HG02981 (cell line): ENCODE measurements around the gene DIAPH1.

Experiments used
- ATAC-seq: cut with Tn5 transposase; IDR thresholded peaks from one replicate; pipeline ENCODE4 v1.9.1; 2021; ENCODE audit warnings: mild to moderate bottlenecking, moderate library complexity; ENCODE audit not compliant: unreplicated experiment

Gene DIAPH1

GRCh38 chr5:141485321-141486055 is 133.3 kb downstream of the DIAPH1 start:
- no peak for ATAC-seq

GRCh38 chr5:141484641-141485311 is 134.0 kb downstream of the DIAPH1 start, which contains the start of gene PCDHGC4:
PCDHGC4 (plus strand) TSS chr5:141485030; CDS start chr5:141485174, 144 bp downstream.
- ATAC-seq = no peak

GRCh38 chr5:141484310-141484640 is 134.5 kb downstream of the DIAPH1 start:
- ATAC-seq = no peak

DNA sequence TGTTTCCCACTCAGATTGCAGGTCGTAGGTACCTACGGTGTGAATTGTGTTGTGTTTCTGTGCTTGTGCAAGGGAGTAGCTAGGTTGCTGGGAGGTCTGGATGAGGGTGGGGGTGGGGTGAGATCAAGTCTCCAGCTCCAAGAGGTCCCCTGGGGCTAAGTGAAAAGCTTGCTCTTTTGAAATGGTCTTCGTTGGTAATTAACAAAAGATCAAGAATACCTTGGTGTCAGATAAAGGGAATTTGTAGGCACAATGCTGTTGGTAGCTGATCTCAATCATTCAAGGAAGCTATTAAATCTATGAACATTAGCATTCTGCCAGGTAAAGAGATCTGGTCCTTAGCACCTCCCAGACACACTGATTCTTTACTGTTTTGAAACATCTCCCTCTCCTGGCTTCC is 134.9 kb downstream of the DIAPH1 start:
- no peak for ATAC-seq

DNA sequence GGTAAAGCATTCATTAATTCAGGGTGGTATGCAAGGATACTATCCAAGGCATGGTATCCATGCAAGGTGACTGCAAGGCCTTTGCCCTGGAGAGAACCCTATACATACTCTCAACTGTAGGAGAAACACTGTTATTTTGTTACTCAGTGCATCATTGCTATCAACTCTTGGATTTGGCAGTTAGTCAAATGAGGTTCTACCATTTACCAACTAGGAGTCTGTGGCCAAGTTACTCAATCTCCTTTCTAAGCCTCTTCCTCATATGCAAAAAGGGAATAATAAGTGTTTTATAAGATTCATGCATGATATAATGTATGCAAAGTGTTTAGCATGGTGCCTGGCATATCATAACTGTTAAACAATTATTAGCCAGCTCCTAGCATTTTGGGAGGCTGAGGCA is 139.0 kb downstream of the DIAPH1 start:
- ATAC-seq = no peak

DNA sequence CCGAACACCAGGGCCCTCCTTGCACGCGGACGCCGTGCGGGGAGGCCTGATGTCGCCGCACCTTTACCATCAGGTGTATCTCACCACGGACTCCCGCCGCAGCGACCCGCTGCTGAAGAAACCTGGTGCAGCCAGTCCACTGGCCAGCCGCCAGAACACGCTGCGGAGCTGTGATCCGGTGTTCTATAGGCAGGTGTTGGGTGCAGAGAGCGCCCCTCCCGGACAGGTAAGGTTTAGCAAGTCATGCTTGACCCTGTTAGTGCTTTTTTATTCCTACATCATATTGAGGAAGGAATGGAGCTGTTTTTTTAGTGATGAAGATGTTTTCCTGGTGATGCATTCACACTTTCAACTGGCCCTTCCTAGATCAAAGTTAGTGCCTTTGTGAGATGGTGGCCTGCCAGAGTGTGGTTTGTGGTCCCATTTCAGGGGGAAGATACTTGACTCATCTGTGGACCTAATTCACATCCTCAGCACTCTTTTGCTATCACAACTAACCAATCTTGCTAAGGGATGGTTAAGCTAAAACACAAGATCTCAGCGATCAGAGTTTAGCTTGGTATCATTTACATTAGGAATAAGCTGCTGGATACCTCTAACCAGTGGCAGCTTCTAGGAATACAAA is 140.4 kb downstream of the DIAPH1 start:
- no peak for ATAC-seq

- ATAC-seq = no peak
Measured at GRCh38 chr5:141477815-141478214, 141.0 kb downstream of the DIAPH1 start.

GRCh38 chr5:141477044-141477575 is 141.7 kb downstream of the DIAPH1 start:
- no peak for ATAC-seq

DNA sequence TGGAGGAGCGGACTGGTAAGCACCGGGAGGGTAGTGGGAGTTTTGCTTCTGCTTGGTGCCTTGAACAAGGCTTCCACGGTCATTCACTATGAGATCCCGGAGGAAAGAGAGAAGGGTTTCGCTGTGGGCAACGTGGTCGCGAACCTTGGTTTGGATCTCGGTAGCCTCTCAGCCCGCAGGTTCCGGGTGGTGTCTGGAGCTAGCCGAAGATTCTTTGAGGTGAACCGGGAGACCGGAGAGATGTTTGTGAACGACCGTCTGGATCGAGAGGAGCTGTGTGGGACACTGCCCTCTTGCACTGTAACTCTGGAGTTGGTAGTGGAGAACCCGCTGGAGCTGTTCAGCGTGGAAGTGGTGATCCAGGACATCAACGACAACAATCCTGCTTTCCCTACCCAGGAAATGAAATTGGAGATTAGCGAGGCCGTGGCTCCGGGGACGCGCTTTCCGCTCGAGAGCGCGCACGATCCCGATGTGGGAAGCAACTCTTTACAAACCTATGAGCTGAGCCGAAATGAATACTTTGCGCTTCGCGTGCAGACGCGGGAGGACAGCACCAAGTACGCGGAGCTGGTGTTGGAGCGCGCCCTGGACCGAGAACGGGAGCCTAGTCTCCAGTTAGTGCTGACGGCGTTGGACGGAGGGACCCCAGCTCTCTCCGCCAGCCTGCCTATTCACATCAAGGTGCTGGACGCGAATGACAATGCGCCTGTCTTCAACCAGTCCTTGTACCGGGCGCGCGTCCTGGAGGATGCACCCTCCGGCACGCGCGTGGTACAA is 142.5 kb downstream of the DIAPH1 start:
- ATAC-seq = peak; percentile 10

DNA sequence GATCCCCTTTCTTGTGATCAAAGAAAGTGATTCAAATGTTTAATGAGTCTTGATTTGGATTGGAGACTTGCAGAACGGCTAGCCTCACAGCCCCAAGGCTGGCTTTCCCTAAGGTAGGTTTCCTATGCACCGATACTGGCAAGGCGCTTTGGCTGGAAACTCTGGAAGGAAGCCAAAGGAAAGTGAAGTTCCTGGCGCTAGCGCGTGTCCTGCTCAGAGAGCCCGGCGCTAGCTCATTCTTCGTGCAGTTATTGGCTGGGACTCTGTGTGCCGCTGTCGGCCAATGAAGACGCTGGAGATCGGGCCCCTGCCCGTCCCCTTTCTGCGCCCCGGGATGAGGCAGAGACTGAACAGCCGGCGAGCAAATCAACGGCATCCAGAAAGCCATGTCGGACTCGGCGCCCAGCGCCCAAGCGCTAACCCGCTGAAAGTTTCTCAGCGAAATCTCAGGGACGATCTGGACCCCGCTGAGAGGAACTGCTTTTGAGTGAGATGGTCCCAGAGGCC is 143.1 kb downstream of the DIAPH1 start, which contains the start of gene PCDHGC3:
Gene PCDHGC3, plus strand, starts transcription at position 342 of the 507 bp plus-strand sequence. Its CDS starts 151 bp downstream, at position 493.
- ATAC-seq = peak; percentile 95

- no peak for ATAC-seq
Measured at GRCh38 chr5:141465351-141465750, 153.4 kb downstream of the DIAPH1 start.
